SK-N-SH (cell line): ENCODE data around the gene CACNG7.

Experiments used
- CTCF ChIP-seq: fragments of 200-600 bp; sonication (generic); IDR thresholded peaks from 2 replicates; pipeline ENCODE4 v1.6.1; 2017; ENCODE audit warnings: antibody characterized with exemption, mild to moderate bottlenecking, moderate library complexity
- POLR2AphosphoS5 ChIP-seq: IDR thresholded peaks from 2 replicates; pipeline ENCODE4 v1.6.1; 2012; ENCODE audit warnings: low read depth, low read length
- RCOR1 ChIP-seq: fragments of 150-350 bp; IDR thresholded peaks from 2 replicates; pipeline ENCODE4 v1.6.1; 2017; ENCODE audit warnings: antibody characterized with exemption, low read length

GRCh38 chr19:53916004-53916403, 6.9 kb downstream of the CACNG7 start:
- TF ChIP-seq POLR2AphosphoS5 (no peak), CTCF (no peak), RCOR1 (no peak)
